HUES48 (cell line): ENCODE data around the gene USP7.
"Not testable (repeated sequence)": the region's sequence is repeated elsewhere in the genome, so short reads cannot be mapped to it uniquely, and the experiment has no call there.

ENCODE experiments used
- H3K27ac ChIP-seq: one replicate; pipeline ENCODE4 v1.7.0; 2013; ENCODE audit warnings: low read depth, low read length, inconsistent platforms
- H3K27me3 ChIP-seq: 2 replicates; pipeline ENCODE4 v1.6.1; 2013; ENCODE audit warnings: mild to moderate bottlenecking, low read length; ENCODE audit not compliant: control insufficient read depth, insufficient read depth
- H3K36me3 ChIP-seq: 2 replicates; pipeline ENCODE4 v1.6.1; 2013; ENCODE audit warnings: low read length; ENCODE audit not compliant: control insufficient read depth, insufficient read depth
- H3K4me1 ChIP-seq: 2 replicates; pipeline ENCODE4 v1.6.1; 2013; ENCODE audit warnings: mild to moderate bottlenecking, low read length; ENCODE audit not compliant: control insufficient read depth, insufficient read depth
- H3K4me3 ChIP-seq: 2 replicates; pipeline ENCODE4 v1.5.1; 2013; ENCODE audit warnings: mild to moderate bottlenecking, low read depth, low read length
- H3K9ac ChIP-seq: 2 replicates; pipeline ENCODE4 v1.6.1; 2013; ENCODE audit warnings: mild to moderate bottlenecking, low read depth, low read length, moderate library complexity
- H3K9me3 ChIP-seq: 2 replicates; pipeline ENCODE4 v1.6.1; 2013; ENCODE audit warnings: low read length; ENCODE audit not compliant: control insufficient read depth, insufficient read depth

USP7 gene

DNA sequence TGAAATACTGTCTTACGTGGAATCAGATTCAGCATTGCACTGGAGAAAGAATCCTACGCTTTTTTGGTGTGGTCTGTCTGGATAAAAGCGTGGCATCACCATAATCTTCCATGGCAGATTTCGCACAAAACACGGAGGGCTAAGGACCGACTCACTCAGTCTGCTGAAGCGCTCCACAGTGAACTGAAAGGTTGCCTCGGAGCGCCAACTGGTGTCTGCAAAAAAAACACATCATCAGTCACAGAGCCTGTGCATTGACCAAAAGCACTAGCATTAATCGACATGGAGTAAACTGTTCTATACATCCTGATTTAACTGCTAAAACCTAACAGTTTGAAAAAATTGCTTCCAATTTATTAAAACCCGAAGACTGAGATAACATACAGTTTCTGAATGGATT lies 40.5 kb downstream of the USP7 start:
- no peak overlapping the region for H3K9ac ChIP-seq
- peaks cover 76% of the 10 kb centered on the region for H3K36me3 ChIP-seq
- no peak overlapping the region for H3K27ac ChIP-seq
- H3K9me3 ChIP-seq = no peaks in the 10 kb centered on the region
- no peaks in the 10 kb centered on the region for H3K27me3 ChIP-seq
- no peaks in the 10 kb centered on the region for H3K4me1 ChIP-seq
- no peak overlapping the region for H3K4me3 ChIP-seq

DNA sequence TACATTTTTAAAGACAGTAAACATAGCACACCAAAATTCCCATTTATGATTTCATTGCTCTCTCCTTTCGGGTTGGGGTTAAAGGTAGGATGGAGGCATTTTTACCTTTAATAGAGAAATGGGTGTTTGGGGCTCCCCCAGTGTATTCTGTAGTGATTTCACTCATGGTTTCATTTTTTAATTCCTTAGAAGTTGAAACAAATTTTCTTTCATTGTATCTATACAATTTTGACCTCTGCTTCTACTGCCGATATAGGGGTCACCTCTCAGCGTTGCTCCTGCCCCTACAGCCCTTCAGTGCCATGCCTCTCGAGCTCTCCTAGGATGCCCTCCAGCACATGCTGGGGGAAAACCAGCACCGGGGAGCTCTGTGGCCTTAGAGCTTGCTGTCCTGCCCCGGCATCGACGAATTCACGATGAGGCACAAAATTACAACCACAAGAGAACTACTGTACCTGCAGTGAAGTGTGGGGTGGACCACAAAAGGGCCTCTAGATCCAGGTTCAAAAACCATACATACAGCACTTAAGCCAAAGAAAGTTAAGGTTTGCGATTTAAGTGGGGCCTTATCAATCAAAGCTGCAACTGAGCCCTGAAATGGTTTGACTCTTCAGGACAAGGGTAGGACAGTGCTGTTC lies 42.2 kb downstream of the USP7 start:
- no peak overlapping the region for H3K4me3 ChIP-seq
- peaks cover 86% of the 10 kb centered on the region for H3K36me3 ChIP-seq
- no peaks in the 10 kb centered on the region for H3K4me1 ChIP-seq
- H3K9me3 ChIP-seq = no peaks in the 10 kb centered on the region
- no peak overlapping the region for H3K9ac ChIP-seq
- no peaks in the 10 kb centered on the region for H3K27me3 ChIP-seq
- no peak overlapping the region for H3K27ac ChIP-seq

DNA sequence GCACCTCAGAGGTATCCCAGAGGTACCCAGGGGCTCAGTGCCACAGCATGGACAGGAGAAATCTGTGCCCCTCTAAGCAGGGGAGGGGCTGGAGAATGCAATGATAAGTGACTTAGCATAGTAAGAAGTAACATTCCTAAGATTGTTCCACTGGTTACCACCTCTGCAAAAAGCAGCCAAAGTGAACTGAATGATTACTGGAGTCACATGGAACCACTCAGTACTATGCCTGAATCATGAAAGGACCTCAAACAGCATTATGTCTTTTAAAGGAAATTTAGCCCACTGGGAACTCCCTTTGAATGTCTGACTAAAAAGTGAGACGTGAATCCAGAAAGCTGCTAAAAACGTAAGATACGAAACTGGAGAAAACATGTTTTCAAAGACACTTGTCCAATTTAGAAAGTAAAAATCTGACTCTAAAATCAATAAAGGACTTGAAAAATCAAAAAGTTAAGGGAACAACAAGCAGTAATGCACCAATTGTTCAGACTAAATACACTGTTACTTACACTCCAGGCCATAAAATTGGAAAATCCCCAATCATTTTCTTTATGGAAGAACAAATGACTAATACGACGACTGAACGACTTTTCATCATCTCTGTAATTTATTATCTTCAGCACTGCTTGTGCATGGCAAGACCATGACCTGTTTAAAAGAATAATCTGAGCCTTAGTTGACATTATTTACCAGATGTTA lies 42.9 kb downstream of the USP7 start:
- H3K27me3 ChIP-seq = no peaks in the 10 kb centered on the region
- no peak overlapping the region for H3K9ac ChIP-seq
- H3K36me3 ChIP-seq = peaks cover 91% of the 10 kb centered on the region
- H3K9me3 ChIP-seq = no peaks in the 10 kb centered on the region
- H3K4me3 ChIP-seq = no peak overlapping the region
- no peak overlapping the region for H3K27ac ChIP-seq
- no peaks in the 10 kb centered on the region for H3K4me1 ChIP-seq

DNA sequence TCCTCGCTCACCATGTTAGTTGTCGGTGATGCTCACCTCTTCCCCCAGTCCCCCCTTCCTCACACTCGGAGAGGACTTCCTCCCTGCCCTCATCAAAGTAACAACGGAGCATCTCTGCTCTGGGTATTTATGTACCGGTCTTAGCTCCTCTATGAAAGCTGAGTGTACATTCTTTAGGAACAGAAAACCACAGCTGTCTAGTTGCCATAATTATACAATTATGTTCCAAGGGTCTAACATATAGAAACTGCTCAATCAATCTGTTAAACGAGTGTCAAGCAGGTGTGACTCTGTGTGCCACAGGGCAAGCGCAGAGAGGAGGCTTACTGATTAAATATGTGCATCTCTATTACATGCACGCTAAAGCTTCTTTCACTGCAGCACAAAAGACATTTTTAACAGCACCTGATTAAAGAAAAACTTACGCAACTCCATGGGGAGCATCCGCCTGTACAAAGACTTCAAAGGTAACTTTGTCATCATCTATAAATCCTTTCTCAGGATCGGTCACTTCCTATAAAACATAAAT lies 43.7 kb downstream of the USP7 start:
- H3K4me3 ChIP-seq = no peak overlapping the region
- no peak overlapping the region for H3K9ac ChIP-seq
- H3K27ac ChIP-seq = no peak overlapping the region
- no peaks in the 10 kb centered on the region for H3K4me1 ChIP-seq
- no peaks in the 10 kb centered on the region for H3K27me3 ChIP-seq
- peaks cover 93% of the 10 kb centered on the region for H3K36me3 ChIP-seq
- no peaks in the 10 kb centered on the region for H3K9me3 ChIP-seq

DNA sequence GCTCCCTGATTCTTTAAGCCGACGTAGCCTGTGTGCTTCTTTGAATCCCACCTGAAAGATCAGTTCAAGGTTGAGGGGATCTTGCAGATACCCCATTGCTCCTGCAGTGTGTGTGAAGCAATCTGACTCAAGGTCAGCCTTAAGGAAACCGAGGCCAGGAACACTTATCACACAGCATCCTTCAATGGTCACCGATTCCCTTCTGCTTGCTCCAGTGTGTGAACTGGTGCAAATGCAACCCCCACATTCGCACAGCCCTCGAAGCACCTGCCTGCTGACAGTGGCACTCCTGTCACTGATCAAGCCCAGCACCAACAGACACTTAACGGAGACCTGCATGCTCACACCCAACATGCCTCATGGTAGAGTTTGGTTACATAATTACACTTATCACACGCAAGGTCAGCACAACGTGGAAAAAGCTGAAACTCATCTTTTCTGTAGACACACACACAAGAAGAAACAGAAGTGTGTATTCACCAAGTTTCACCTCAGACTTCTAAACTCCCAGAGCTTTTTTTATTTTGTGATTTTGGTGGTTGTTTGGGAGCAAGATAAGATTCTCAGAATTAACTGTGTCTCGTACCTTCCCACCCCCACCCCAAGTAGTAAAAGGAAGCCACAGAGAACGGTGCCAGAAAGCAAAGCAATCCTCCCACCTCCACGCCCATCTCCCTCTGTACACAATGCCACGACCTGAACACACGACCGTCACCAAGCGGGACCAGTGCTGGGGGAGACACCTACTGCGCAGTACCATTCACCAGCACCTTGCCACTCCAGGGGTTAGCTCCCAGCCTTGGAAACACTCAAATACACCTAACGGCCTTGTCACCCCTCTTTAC lies 44.4 kb downstream of the USP7 start:
- peaks cover 94% of the 10 kb centered on the region for H3K36me3 ChIP-seq
- no peak overlapping the region for H3K27ac ChIP-seq
- no peak overlapping the region for H3K9ac ChIP-seq

DNA sequence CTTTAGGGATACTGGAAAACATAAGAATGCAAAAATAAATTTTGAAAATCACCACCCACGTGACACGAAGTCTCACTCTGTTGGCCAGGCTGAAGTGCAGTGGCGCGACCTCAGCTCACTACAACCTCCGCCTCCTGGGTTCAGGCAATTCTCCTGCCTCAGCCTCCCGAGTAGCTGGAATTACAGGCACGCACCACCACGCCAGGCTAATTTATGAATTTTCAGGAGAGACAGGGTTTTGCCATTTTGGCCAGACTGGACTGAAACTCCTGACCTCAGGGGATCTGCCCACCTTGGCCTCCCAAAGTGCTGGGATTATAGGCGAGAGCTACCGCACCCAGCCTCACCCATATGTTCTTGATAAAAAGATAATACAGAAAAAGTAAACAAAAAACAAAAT lies 46.4 kb downstream of the USP7 start:
- H3K4me1 ChIP-seq, H3K9me3 ChIP-seq, H3K27ac ChIP-seq, H3K9ac ChIP-seq, H3K27me3 ChIP-seq, H3K4me3 ChIP-seq: not testable (repeated sequence)
- H3K36me3 ChIP-seq = peaks cover 98% of the 10 kb centered on the region

More for the DNA sequence above, 44.4 kb downstream of the USP7 start:
- Histone ChIP-seq H3K27me3 (no peaks in the 10 kb centered on the region), H3K4me1 (no peaks in the 10 kb centered on the region), H3K4me3 (no peak overlapping the region), H3K9me3 (no peaks in the 10 kb centered on the region)

DNA sequence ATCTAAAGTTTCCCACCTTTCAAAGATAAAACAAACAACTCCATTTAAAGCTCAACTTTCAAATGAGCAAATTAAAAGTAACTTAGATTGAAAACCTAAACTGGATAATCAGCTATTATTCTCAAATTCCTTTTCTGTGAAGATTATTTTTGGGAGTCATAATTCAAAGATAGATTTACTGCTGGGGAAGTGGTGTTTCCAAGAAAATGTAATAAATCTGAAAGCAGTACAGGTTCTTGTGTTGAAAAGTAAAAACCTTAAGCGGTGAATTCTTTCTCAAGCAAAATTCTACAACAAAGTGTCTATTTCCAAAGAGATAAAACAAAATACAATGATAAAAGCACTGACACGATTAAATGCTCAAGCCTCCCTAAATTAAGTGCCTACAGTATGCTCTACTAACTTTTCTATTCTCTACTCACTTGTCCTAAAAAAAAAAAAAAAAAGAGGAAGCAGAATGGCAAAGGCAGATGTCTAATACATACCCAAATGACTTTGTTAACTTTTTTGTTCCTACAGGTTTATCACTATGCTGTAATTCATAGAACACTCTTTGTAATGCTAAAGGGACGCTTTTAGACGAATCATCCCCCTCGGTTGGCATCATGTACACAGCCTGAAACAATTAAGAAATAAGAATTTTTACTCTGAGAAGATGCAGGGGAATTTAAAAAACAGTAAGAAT lies 47.0 kb downstream of the USP7 start:
- Histone ChIP-seq H3K4me3 (no peak overlapping the region), H3K9ac (no peak overlapping the region), H3K27me3 (no peaks in the 10 kb centered on the region), H3K36me3 (peaks cover 98% of the 10 kb centered on the region), H3K9me3 (no peaks in the 10 kb centered on the region), H3K27ac (no peak overlapping the region), H3K4me1 (0 out of 2 replicates have a peak, but pooled peaks cover 3% of the 10 kb centered on the region)

DNA sequence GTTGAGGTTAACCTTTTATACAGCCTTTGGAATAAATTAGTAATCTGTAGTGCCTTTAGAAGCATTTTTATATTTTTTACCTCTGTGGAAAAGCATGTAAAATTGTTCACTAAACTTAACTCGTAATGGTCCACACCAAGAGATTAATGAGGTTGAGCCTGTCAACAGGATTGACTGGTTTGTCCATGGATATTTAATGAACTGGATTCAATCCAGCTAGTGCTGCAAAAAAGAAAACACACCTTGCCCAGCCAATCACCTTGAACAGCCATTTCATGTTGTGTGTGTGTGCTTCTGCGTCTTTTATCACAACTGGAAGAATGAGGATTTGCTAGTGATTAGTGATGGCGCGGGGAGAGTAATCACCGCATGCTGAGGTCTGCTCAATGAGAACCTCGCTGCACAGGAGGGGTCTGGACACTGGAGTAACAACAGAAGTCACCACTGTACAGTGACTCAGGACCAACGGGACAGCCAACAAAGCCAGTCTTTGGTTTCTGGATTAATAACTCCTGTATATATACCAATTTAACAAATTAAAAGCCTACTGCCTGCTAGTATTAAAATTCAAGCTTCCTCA lies 47.9 kb downstream of the USP7 start:
- Histone ChIP-seq H3K9ac (no peak overlapping the region), H3K36me3 (peaks cover 98% of the 10 kb centered on the region)

DNA sequence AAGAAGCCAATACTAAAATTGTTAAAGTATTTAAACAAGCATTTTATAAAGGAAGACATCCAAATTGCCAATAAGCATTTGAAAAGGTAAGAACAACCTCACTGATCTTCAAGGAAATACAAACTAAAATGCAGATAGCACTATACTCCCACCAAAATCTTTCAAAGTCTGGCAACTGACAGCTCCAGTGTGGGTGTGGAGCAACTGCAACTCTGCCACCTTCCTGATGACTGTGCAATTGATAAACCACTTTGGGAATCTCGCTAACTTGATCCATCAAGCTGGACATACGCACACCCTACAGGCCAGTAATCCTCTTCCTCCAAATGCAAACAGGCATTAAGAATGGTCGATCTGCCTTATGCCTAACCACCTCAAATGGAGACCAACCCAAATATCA lies 49.6 kb downstream of the USP7 start:
- Histone ChIP-seq H3K27ac (no peak overlapping the region), H3K36me3 (peaks cover 97% of the 10 kb centered on the region), H3K9me3 (no peaks in the 10 kb centered on the region), H3K27me3 (no peaks in the 10 kb centered on the region), H3K4me1 (peaks cover 11% of the 10 kb centered on the region), H3K9ac (no peak overlapping the region), H3K4me3 (no peak overlapping the region)

More for the DNA sequence above, 47.9 kb downstream of the USP7 start:
- Histone ChIP-seq H3K4me3 (no peak overlapping the region), H3K9me3 (no peaks in the 10 kb centered on the region), H3K27ac (no peak overlapping the region), H3K27me3 (no peaks in the 10 kb centered on the region), H3K4me1 (peaks cover 9% of the 10 kb centered on the region)

DNA sequence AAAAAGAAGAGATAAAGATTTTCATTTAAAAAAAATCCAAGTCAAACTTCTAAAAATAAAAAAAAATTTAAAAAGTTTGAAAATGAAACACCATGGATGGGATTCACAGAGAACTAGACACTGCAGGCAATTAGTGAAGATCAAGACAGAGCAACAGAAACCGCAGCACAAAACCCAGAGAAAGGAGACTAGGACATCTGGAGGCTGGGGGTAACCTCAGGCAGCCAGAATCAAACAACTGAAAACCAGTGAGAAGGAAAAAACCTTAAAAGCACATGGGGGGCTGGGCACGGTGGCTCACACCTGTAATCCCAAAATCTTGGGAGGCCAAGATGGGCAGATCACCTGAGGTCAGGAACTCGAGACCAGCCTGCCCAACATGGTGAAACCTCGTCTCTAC lies 50.9 kb downstream of the USP7 start:
- Histone ChIP-seq H3K9ac (no peak overlapping the region), H3K4me3 (no peak overlapping the region), H3K27me3 (no peaks in the 10 kb centered on the region), H3K27ac (no peak overlapping the region), H3K4me1 (peaks cover 11% of the 10 kb centered on the region), H3K9me3 (no peaks in the 10 kb centered on the region), H3K36me3 (peaks cover 98% of the 10 kb centered on the region)
